Hepatocyte (in vitro differentiated cells): Measurements from ENCODE around the gene ADAM12.

Experiments
- EZH2 ChIP-seq: fragments of 200-600 bp; sonication (generic); IDR thresholded peaks from 2 replicates; pipeline ENCODE4 v1.6.1; 2016; ENCODE audit warnings: antibody characterized with exemption, mild to moderate bottlenecking, borderline replicate concordance
- EZH2phosphoT487 ChIP-seq: fragments of 200-600 bp; sonication (generic); IDR thresholded peaks from one replicate; pipeline ENCODE4 v1.6.1; 2018; ENCODE audit warnings: antibody characterized with exemption, mild to moderate bottlenecking, low read depth, moderate library complexity; ENCODE audit not compliant: unreplicated experiment, severe bottlenecking
- TF ChIP-seq, protein P1 (sequence below): fragments of 200-600 bp; sonication (generic); IDR thresholded peaks from 2 replicates; pipeline ENCODE4 v1.5.1; 2016; ENCODE audit warnings: antibody characterized with exemption, mild to moderate bottlenecking; ENCODE audit not compliant: poor library complexity

DNA sequence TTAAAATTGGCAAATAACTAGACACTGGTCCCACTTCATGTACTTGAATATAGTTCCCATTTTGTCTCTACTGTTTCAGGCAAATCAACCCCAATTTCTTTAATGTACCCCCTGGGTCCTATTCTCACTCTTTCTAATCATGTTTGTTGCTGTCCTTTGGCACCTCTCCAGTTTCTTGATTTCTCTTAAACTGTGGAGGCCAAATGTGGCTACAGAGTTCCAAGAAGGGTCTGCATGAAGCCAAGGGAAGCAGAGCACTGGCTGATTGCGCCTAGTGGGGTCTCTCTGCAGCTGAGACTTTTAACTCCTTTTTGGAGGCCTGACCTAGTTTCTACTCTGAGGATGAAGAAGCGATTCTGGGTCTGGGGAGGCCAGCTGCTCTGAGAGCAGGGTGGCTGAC lies 6.7 kb upstream of the ADAM12 start:
- TF ChIP-seq, protein P1, sequence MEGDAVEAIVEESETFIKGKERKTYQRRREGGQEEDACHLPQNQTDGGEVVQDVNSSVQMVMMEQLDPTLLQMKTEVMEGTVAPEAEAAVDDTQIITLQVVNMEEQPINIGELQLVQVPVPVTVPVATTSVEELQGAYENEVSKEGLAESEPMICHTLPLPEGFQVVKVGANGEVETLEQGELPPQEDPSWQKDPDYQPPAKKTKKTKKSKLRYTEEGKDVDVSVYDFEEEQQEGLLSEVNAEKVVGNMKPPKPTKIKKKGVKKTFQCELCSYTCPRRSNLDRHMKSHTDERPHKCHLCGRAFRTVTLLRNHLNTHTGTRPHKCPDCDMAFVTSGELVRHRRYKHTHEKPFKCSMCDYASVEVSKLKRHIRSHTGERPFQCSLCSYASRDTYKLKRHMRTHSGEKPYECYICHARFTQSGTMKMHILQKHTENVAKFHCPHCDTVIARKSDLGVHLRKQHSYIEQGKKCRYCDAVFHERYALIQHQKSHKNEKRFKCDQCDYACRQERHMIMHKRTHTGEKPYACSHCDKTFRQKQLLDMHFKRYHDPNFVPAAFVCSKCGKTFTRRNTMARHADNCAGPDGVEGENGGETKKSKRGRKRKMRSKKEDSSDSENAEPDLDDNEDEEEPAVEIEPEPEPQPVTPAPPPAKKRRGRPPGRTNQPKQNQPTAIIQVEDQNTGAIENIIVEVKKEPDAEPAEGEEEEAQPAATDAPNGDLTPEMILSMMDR: no peak
- no peak for TF ChIP-seq EZH2
- no peak for TF ChIP-seq EZH2phosphoT487
